Fibroblast of villous mesenchyme (primary cell): Measurements from ENCODE around the gene RXRA. TPM values are rescaled to one million over a fixed set of nuclear protein-coding genes. Genes with fewer than 3 reads are reported as not detected.
A peak's percentile ranks its signal among the peaks of the same experiment; 100 is the strongest.

Experiments used
- DNase-seq: peaks from one replicate; pipeline ENCODE4 v3.0.0-alpha.2; 2010; ENCODE audit warnings: low read depth
- H3K4me3 ChIP-seq: 2 replicates; pipeline ENCODE4 v1.5.1; 2011; ENCODE audit warnings: low read depth, mild to moderate bottlenecking, low read length
- CTCF ChIP-seq: IDR thresholded peaks from 2 replicates; pipeline ENCODE4 v1.5.1; 2012; ENCODE audit warnings: low read depth, mild to moderate bottlenecking, low read length; ENCODE audit not compliant: insufficient read depth
- total RNA-seq: library from RNA; depleted of rRNA; stranded (reverse); fragments of >200 nt; gene quantifications from 2 replicates; pipeline ENCODE4 v1.2.3, GENCODE V29; 2012

Gene RXRA
- total RNA-seq, 1 donor: 16.0 TPM

- no peak for TF ChIP-seq CTCF
- DNase-seq: no peak
- no peak overlapping the region for H3K4me3 ChIP-seq
These were observed 94.1 kb downstream of the RXRA start for GRCh38 chr9:134420281-134420845.

GRCh38 chr9:134420974-134421432 lies 94.7 kb downstream of the RXRA start:
- no peak for DNase-seq
- no peak overlapping the region for H3K4me3 ChIP-seq
- TF ChIP-seq CTCF: no peak

GRCh38 chr9:134421888-134422287 lies 95.6 kb downstream of the RXRA start:
- H3K4me3 ChIP-seq: no peak overlapping the region
- no peak for DNase-seq
- TF ChIP-seq CTCF: no peak

GRCh38 chr9:134422301-134423090 lies 96.2 kb downstream of the RXRA start:
- DNase-seq: peak; percentile 37
- no peak for TF ChIP-seq CTCF
- H3K4me3 ChIP-seq: no peak overlapping the region

- no peak for TF ChIP-seq CTCF
- H3K4me3 ChIP-seq: no peak overlapping the region
These were observed 96.9 kb downstream of the RXRA start for GRCh38 chr9:134423166-134423565.

GRCh38 chr9:134423749-134424148 lies 97.5 kb downstream of the RXRA start:
- DNase-seq: no peak

More at GRCh38 chr9:134423166-134423565, 96.9 kb downstream of the RXRA start:
- no peak for DNase-seq

More at GRCh38 chr9:134423749-134424148, 97.5 kb downstream of the RXRA start:
- TF ChIP-seq CTCF: no peak
- H3K4me3 ChIP-seq: no peak overlapping the region
